Karpas-422 (cell line): Measurements from ENCODE around the gene NEK5. TPM values are rescaled to one million over a fixed set of nuclear protein-coding genes. Genes with fewer than 3 reads are reported as not detected.
"Not testable (repeated sequence)": the region's sequence is repeated elsewhere in the genome, so short reads cannot be mapped to it uniquely, and the experiment has no call there.

Source experiments
- DNase-seq: peaks from one replicate; pipeline ENCODE4 v3.0.0-alpha.2; 2015
- H2AFZ ChIP-seq: fragments of 200-600 bp; sonication (generic); 2 replicates; pipeline ENCODE4 v1.6.1; 2014; ENCODE audit warnings: antibody characterized with exemption, low read length, mixed read lengths
- H3K27ac ChIP-seq: fragments of 200-600 bp; sonication (generic); 2 replicates; pipeline ENCODE4 v1.5.1; 2014; ENCODE audit warnings: mild to moderate bottlenecking, low read length, moderate library complexity
- H3K27me3 ChIP-seq: fragments of 200-600 bp; sonication (generic); 2 replicates; pipeline ENCODE4 v1.6.1; 2014; ENCODE audit warnings: low read length, mixed read lengths
- H3K36me3 ChIP-seq: fragments of 200-600 bp; sonication (generic); 2 replicates; pipeline ENCODE4 v1.6.1; 2014; ENCODE audit warnings: low read length, mixed read lengths; ENCODE audit not compliant: insufficient read depth
- H3K4me1 ChIP-seq: fragments of 200-600 bp; sonication (generic); 2 replicates; pipeline ENCODE4 v1.6.1; 2014; ENCODE audit warnings: mild to moderate bottlenecking, low read length, mixed read lengths
- H3K4me2 ChIP-seq: fragments of 200-600 bp; sonication (generic); 2 replicates; pipeline ENCODE4 v1.6.1; 2014; ENCODE audit warnings: low read length, low read depth, mild to moderate bottlenecking; ENCODE audit not compliant: poor library complexity, severe bottlenecking
- H3K4me3 ChIP-seq: fragments of 200-600 bp; sonication (generic); 2 replicates; pipeline ENCODE4 v1.5.1; 2014; ENCODE audit warnings: mild to moderate bottlenecking, antibody characterized with exemption, low read length, mixed read lengths
- H3K79me2 ChIP-seq: fragments of 200-600 bp; sonication (generic); 2 replicates; pipeline ENCODE4 v1.6.1; 2014; ENCODE audit warnings: mild to moderate bottlenecking, low read length, mixed read lengths
- H3K9ac ChIP-seq: fragments of 200-600 bp; sonication (generic); 2 replicates; pipeline ENCODE4 v1.6.0; 2014; ENCODE audit warnings: low read length
- H3K9me2 ChIP-seq: fragments of 200-600 bp; sonication (generic), shearing (Covaris generic); replicated peaks from 2 replicates; pipeline ENCODE4 v1.6.0; 2014; ENCODE audit warnings: mild to moderate bottlenecking, low read length, moderate library complexity; ENCODE audit not compliant: insufficient read depth
- H3K9me3 ChIP-seq: fragments of 300-700, 200-600 bp; sonication (generic); 2 replicates; pipeline ENCODE4 v1.6.1; 2014; ENCODE audit warnings: low read length, mixed read lengths
- H4K20me1 ChIP-seq: fragments of 200-600 bp; sonication (generic); 2 replicates; pipeline ENCODE4 v1.6.1; 2014; ENCODE audit warnings: mild to moderate bottlenecking, antibody characterized with exemption, low read length, low read depth; ENCODE audit not compliant: insufficient read depth
- total RNA-seq: library from RNA; depleted of rRNA; stranded (reverse); fragments of >200 nt; shearing (Covaris generic); gene quantifications from 2 replicates; pipeline ENCODE4 v1.2.3, GENCODE V29; 2014; ENCODE audit warnings: low replicate concordance

NEK5 gene
- total RNA-seq, 1 experiment from 2014 or later: not detected

GRCh38 chr13:52048516-52048915 is 80.4 kb downstream of the NEK5 start:
- Histone ChIP-seq H3K4me2 (no peak overlapping the region), H2AFZ (no peak overlapping the region), H3K9me3 (no peaks in the 10 kb centered on the region), H3K4me1 (no peaks in the 10 kb centered on the region), H3K36me3 (no peaks in the 10 kb centered on the region), H3K9me2 (no peaks in the 10 kb centered on the region), H3K27me3 (no peaks in the 10 kb centered on the region), H3K9ac (no peak overlapping the region), H3K27ac (no peak overlapping the region), H3K79me2 (no peaks in the 10 kb centered on the region), H4K20me1 (no peaks in the 10 kb centered on the region), H3K4me3 (no peak overlapping the region)
- DNase-seq: no peak

- Histone ChIP-seq H2AFZ (no peak overlapping the region), H3K4me3 (no peak overlapping the region), H3K79me2 (no peaks in the 10 kb centered on the region), H3K9me3 (no peaks in the 10 kb centered on the region), H3K4me2 (no peak overlapping the region), H3K4me1 (no peaks in the 10 kb centered on the region), H3K9ac (no peak overlapping the region), H3K36me3 (no peaks in the 10 kb centered on the region), H3K27ac (no peak overlapping the region), H4K20me1 (no peaks in the 10 kb centered on the region), H3K27me3 (no peaks in the 10 kb centered on the region), H3K9me2 (no peaks in the 10 kb centered on the region)
- no peak for DNase-seq
Measured at GRCh38 chr13:52047463-52047862, 81.4 kb downstream of the NEK5 start.

GRCh38 chr13:52043675-52044074 is 85.2 kb downstream of the NEK5 start:
- H3K27ac ChIP-seq: no peak overlapping the region
- no peak overlapping the region for H3K9ac ChIP-seq
- no peaks in the 10 kb centered on the region for H4K20me1 ChIP-seq
- H3K4me3 ChIP-seq: no peak overlapping the region
- no peak overlapping the region for H3K4me2 ChIP-seq
- H3K27me3 ChIP-seq: no peaks in the 10 kb centered on the region
- no peak for DNase-seq
- no peaks in the 10 kb centered on the region for H3K9me2 ChIP-seq
- H3K79me2 ChIP-seq: no peaks in the 10 kb centered on the region
- H3K36me3 ChIP-seq: no peaks in the 10 kb centered on the region
- no peaks in the 10 kb centered on the region for H3K9me3 ChIP-seq
- no peak overlapping the region for H2AFZ ChIP-seq
- H3K4me1 ChIP-seq: no peaks in the 10 kb centered on the region

GRCh38 chr13:52036037-52036436 is 92.8 kb downstream of the NEK5 start:
- Histone ChIP-seq H3K9me3 (no peaks in the 10 kb centered on the region), H3K4me3 (no peak overlapping the region), H3K27ac (no peak overlapping the region), H2AFZ (no peak overlapping the region), H3K4me2 (no peak overlapping the region), H3K36me3 (no peaks in the 10 kb centered on the region), H3K27me3 (no peaks in the 10 kb centered on the region), H3K9ac (no peak overlapping the region), H3K79me2 (no peaks in the 10 kb centered on the region), H3K9me2 (no peaks in the 10 kb centered on the region), H4K20me1 (peaks cover 16% of the 10 kb centered on the region; the same call in 1 of the 2 replicates), H3K4me1 (no peaks in the 10 kb centered on the region)
- DNase-seq: no peak

GRCh38 chr13:52034616-52035226 is 94.2 kb downstream of the NEK5 start:
- DNase-seq: no peak
- Histone ChIP-seq H3K9me3 (no peaks in the 10 kb centered on the region), H3K4me3 (no peak overlapping the region), H3K27ac (no peak overlapping the region), H3K27me3 (no peaks in the 10 kb centered on the region), H3K4me2 (no peak overlapping the region), H2AFZ (no peak overlapping the region), H3K9ac (no peak overlapping the region), H3K4me1 (no peaks in the 10 kb centered on the region), H4K20me1 (peaks cover 21% of the 10 kb centered on the region; the same call in 1 of the 2 replicates), H3K79me2 (no peaks in the 10 kb centered on the region), H3K9me2 (no peaks in the 10 kb centered on the region), H3K36me3 (no peaks in the 10 kb centered on the region)

GRCh38 chr13:52033039-52033438 is 95.8 kb downstream of the NEK5 start:
- peaks cover 16% of the 10 kb centered on the region; the same call in 1 of the 2 replicates for H4K20me1 ChIP-seq
- H3K9me2 ChIP-seq: no peaks in the 10 kb centered on the region
- H3K79me2 ChIP-seq: no peaks in the 10 kb centered on the region
- H3K4me1 ChIP-seq: no peaks in the 10 kb centered on the region
- no peak overlapping the region for H3K4me2 ChIP-seq
- no peak overlapping the region for H2AFZ ChIP-seq
- H3K9me3 ChIP-seq: no peaks in the 10 kb centered on the region
- H3K36me3 ChIP-seq: peaks cover 7% of the 10 kb centered on the region; the same call in 1 of the 2 replicates
- H3K27ac ChIP-seq: no peak overlapping the region
- DNase-seq: no peak
- H3K27me3 ChIP-seq: no peaks in the 10 kb centered on the region
- H3K4me3 ChIP-seq: no peak overlapping the region
- H3K9ac ChIP-seq: no peak overlapping the region

- H3K9me3 ChIP-seq, H2AFZ ChIP-seq, H3K27me3 ChIP-seq, DNase-seq, H3K27ac ChIP-seq, H3K4me2 ChIP-seq, H3K9me2 ChIP-seq, H3K4me3 ChIP-seq, H3K36me3 ChIP-seq, H3K4me1 ChIP-seq, H3K9ac ChIP-seq: not testable (repeated sequence)
- Histone ChIP-seq H4K20me1 (peaks cover 21% of the 10 kb centered on the region), H3K79me2 (peaks cover 15% of the 10 kb centered on the region)
Measured at GRCh38 chr13:52030401-52030800, 98.5 kb downstream of the NEK5 start.

- peaks cover 11% of the 10 kb centered on the region; the same call in 1 of the 2 replicates for H3K36me3 ChIP-seq
- H3K27me3 ChIP-seq: no peaks in the 10 kb centered on the region
- no peak overlapping the region for H3K4me3 ChIP-seq
- H4K20me1 ChIP-seq: peaks cover 16% of the 10 kb centered on the region
- no peak overlapping the region for H3K27ac ChIP-seq
- no peaks in the 10 kb centered on the region for H3K4me1 ChIP-seq
- H3K9me3 ChIP-seq: no peaks in the 10 kb centered on the region
- H3K9ac ChIP-seq: no peak overlapping the region
- no peak for DNase-seq
- H3K4me2 ChIP-seq: no peak overlapping the region
- H3K9me2 ChIP-seq: no peaks in the 10 kb centered on the region
- H2AFZ ChIP-seq: no peak overlapping the region
- H3K79me2 ChIP-seq: peaks cover 23% of the 10 kb centered on the region
Measured at GRCh38 chr13:52029569-52029968, 99.3 kb downstream of the NEK5 start.
